Ishikawa (cell line): ENCODE data around the gene MOXD1.

ENCODE experiments used
- EGR1 ChIP-seq: IDR thresholded peaks from 2 replicates; pipeline ENCODE4 v1.6.1; 2012
- EP300 ChIP-seq: IDR thresholded peaks from 2 replicates; pipeline ENCODE4 v1.6.1; 2012; ENCODE audit warnings: borderline replicate concordance
- FOXM1 ChIP-seq: IDR thresholded peaks from 2 replicates; pipeline ENCODE4 v1.6.1; 2012; ENCODE audit warnings: low read depth, borderline replicate concordance
- RAD21 ChIP-seq: IDR thresholded peaks from 2 replicates; pipeline ENCODE4 v1.6.1; 2012; ENCODE audit warnings: low read depth
- REST ChIP-seq: IDR thresholded peaks from 2 replicates; pipeline ENCODE4 v1.6.1; 2012; ENCODE audit warnings: low read depth, mild to moderate bottlenecking
- TAF1 ChIP-seq: IDR thresholded peaks from 2 replicates; pipeline ENCODE4 v1.6.1; 2012; ENCODE audit warnings: low read depth, mild to moderate bottlenecking
- YY1 ChIP-seq: IDR thresholded peaks from 2 replicates; pipeline ENCODE4 v1.6.1; 2012; ENCODE audit warnings: low read depth
- TF ChIP-seq, protein P1 (sequence below): IDR thresholded peaks from 2 replicates; pipeline ENCODE4 v1.6.1; 2012

DNA sequence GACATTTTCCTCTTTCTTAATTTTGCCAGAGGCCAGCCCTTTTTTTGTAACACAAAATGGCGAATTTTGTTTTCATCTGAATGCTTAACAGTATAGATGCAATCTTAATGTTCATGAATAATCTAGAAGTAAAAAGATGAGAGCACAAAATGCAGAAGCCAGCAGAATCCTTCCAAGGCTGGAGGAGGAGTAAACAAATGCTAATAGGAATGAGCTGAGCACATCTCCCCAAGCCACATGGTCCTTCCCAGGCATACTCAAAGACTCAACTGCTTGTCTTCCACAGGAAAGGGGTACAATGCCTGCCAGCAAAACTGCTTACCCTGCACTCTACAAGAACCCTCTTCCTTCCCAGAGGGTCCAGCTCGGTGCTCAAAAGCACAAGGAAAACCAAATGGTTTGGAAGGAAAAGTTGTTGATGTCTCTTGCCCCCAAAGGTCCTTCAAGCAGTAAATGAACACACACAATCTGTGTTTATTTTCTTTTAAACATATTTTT is 155.1 kb downstream of the MOXD1 start:
- TF ChIP-seq YY1 (no peak), REST (no peak), TAF1 (no peak), EP300 (no peak), FOXM1 (no peak), EGR1 (no peak), RAD21 (no peak)
- TF ChIP-seq, protein P1, sequence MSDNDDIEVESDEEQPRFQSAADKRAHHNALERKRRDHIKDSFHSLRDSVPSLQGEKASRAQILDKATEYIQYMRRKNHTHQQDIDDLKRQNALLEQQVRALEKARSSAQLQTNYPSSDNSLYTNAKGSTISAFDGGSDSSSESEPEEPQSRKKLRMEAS, result no peak
